Spleen (tissue), 11 donors: ENCODE data around the gene MOK. TPM values are rescaled to one million over a fixed set of nuclear protein-coding genes. Genes with fewer than 3 reads are reported as not detected.

Experiments
- DNase-seq: peaks from one replicate; pipeline ENCODE4 v3.0.0-alpha.2; 2020
- H3K27ac ChIP-seq, 8 donors: fragments of 200-600 bp; sonication (generic) in 7 of 8; 1 replicate in 4 of 8; 2 replicates in 4 of 8; pipeline versions ENCODE4 v1.5.0 to v1.8.0; 2016 to 2021; ENCODE audit warnings: inconsistent platforms in 4 of 8, mild to moderate bottlenecking in 4 of 8, moderate library complexity in 1 of 8
- H3K27me3 ChIP-seq, 7 donors: fragments of 200-600 bp; sonication (generic) in 6 of 7; replicated peaks in 1 of 7; 1 replicate in 4 of 7; 2 replicates in 3 of 7; pipeline versions ENCODE4 v1.5.0 to v1.8.0; 2016 to 2021; ENCODE audit warnings: inconsistent platforms in 3 of 7, mild to moderate bottlenecking in 1 of 7
- H3K36me3 ChIP-seq, 6 donors: fragments of 200-600 bp; sonication (generic) in 5 of 6; 1 replicate in 4 of 6; 2 replicates in 2 of 6; pipeline versions ENCODE4 v1.5.0 to v1.8.0; 2016 to 2021; ENCODE audit warnings: inconsistent platforms in 2 of 6
- H3K4me1 ChIP-seq, 6 donors: fragments of 200-600 bp; sonication (generic) in 5 of 6; 1 replicate in 3 of 6; 2 replicates in 3 of 6; pipeline versions ENCODE4 v1.5.0 to v1.8.0; 2016 to 2021; ENCODE audit warnings: inconsistent platforms in 3 of 6
- H3K4me3 ChIP-seq, 8 donors: fragments of 200-600 bp; sonication (generic) in 7 of 8; 1 replicate in 4 of 8; 2 replicates in 4 of 8; pipeline versions ENCODE4 v1.5.0 to v1.8.0; 2016 to 2021; ENCODE audit warnings: inconsistent platforms in 4 of 8, mild to moderate bottlenecking in 4 of 8, moderate library complexity in 2 of 8
- H3K9me3 ChIP-seq, 8 donors: fragments of 200-600 bp; sonication (generic) in 7 of 8; 1 replicate in 4 of 8; 2 replicates in 4 of 8; pipeline versions ENCODE4 v1.5.0 to v1.8.0; 2016 to 2021; ENCODE audit warnings: inconsistent platforms in 4 of 8
- CTCF ChIP-seq, 11 experiments: fragments of 200-600 bp in 7 of 11; fragments of 450-650 bp in 4 of 11; sonication (generic) in 4 of 11; IDR thresholded peaks in 8 of 11; conservative IDR thresholded peaks in 3 of 11; 1 replicate in 7 of 11; 2 replicates in 4 of 11; pipeline versions ENCODE4 v1.4.0 to v1.8.0; 2016 to 2021; ENCODE audit warnings: antibody characterized with exemption in 11 of 11, inconsistent platforms in 4 of 11, mild to moderate bottlenecking in 1 of 11
- POLR2A ChIP-seq, 3 donors: fragments of 450-650 bp; IDR thresholded peaks; one replicate each; pipeline ENCODE4 v1.5.1; 2017; ENCODE audit warnings: antibody characterized with exemption in 3 of 3, mild to moderate bottlenecking in 1 of 3
- POLR2AphosphoS5 ChIP-seq, 3 donors: sonication (generic); formaldehyde crosslinking; IDR thresholded peaks; one replicate each; pipeline ENCODE4 v1.5.1; 2017; ENCODE audit warnings: antibody characterized with exemption in 3 of 3
- WGBS, 5 donors: extraction: QIAGEN DNeasy Blood & Tissue Kit in 3 of 5; methylation state at CpG; one replicate each; pipeline versions ENCODE4 v1.1.5 to v1.1.7; 2013 to 2018; 5-methylcytosine and 5-hydroxymethylcytosine counted together
- intact Hi-C: fragments of 100-400 bp; cut with DNase I; formaldehyde crosslinking; loops from one replicate; pipeline ENCODE4 v1.15.0; 2023; ENCODE audit warnings: low total_unique reads
- polyA plus RNA-seq, 3 donors: library from polyadenylated mRNA; stranded (reverse); fragments of 200-250 nt; gene quantifications; one replicate each; pipeline ENCODE4 v1.2.1, GENCODE V29; 2013
- total RNA-seq, 7 donors: library from RNA; depleted of rRNA in 3 of 7; stranded (reverse); fragments of >200 nt in 3 of 7; fragmentation: NEBNext Ultra II Directional in 4 of 7; extraction: Animal tissue kit (Norgen Biotek cat#: 25700) in 4 of 7; gene quantifications; one replicate each; pipeline versions ENCODE4 v1.1.0 to v1.2.1, GENCODE V29; 2016 to 2021
- donor health status: healthy with polysubstance abuse.
- donor health status: DM: no; HTN: no; CAD: no; lungs with moderate emphysema.
- donor health status: DM: no; HTN: no; CAD: no.
- donor health status: Bipolar disorder and iron deficiency.
- donor health status: healthy.
- donor health status: DM: no; HTN: no; CAD: no.
- donor health status: DM: yes; HTN: yes; CAD: no.

The MOK gene
- total and polyA plus RNA-seq, 10 donors, result 4.1 to 12.2 (median 9.9) TPM

GRCh38 chr14:102277874-102278630, 26.9 kb downstream of the MOK start:
- no peaks in the 10 kb centered on the region for H3K36me3 ChIP-seq
- no peak overlapping the region for H3K4me3 ChIP-seq
- WGBS, 5 donors, result 75 to 90% (median 84%) methylated on average over 7 of the region's 7 CpGs
- no peak for TF ChIP-seq POLR2A (IDR thresholded peaks at IDR 0.05)
- no peak for TF ChIP-seq POLR2AphosphoS5 (IDR thresholded peaks at IDR 0.05)
- TF ChIP-seq CTCF (IDR thresholded peaks at IDR 0.05 in 8 of 11, conservative IDR thresholded peaks at IDR 0.05 in 3 of 11), result no peak
- no peaks in the 10 kb centered on the region for H3K4me1 ChIP-seq
- H3K27ac ChIP-seq, result no peak overlapping the region
- intact Hi-C loops, result no loop called here
- H3K27me3 ChIP-seq, result no peaks in the 10 kb centered on the region
- no peak for DNase-seq
- H3K9me3 ChIP-seq, result no peaks in the 10 kb centered on the region

GRCh38 chr14:102275866-102276265, 29.1 kb downstream of the MOK start:
- WGBS, 5 donors, result 92 to 97% (median 95%) methylated on average over 7 of the region's 7 CpGs
- intact Hi-C loops, result no loop called here

GRCh38 chr14:102272392-102272791, 32.6 kb downstream of the MOK start:
- no peak overlapping the region for H3K4me3 ChIP-seq
- intact Hi-C loops, result no loop called here
- H3K4me1 ChIP-seq, result no peaks in the 10 kb centered on the region
- no peaks in the 10 kb centered on the region for H3K27me3 ChIP-seq
- H3K36me3 ChIP-seq, result no peaks in the 10 kb centered on the region
- H3K27ac ChIP-seq, result no peak overlapping the region
- H3K9me3 ChIP-seq, result no peaks in the 10 kb centered on the region
- TF ChIP-seq POLR2AphosphoS5 (IDR thresholded peaks at IDR 0.05) (no peak), CTCF (IDR thresholded peaks at IDR 0.05 in 8 of 11, conservative IDR thresholded peaks at IDR 0.05 in 3 of 11) (no peak)
- WGBS, 5 donors, result 75 to 86% (median 80%) methylated on average over 5 of the region's 5 CpGs
- no peak for DNase-seq

More at GRCh38 chr14:102275866-102276265, 29.1 kb downstream of the MOK start:
- H3K36me3 ChIP-seq, result no peaks in the 10 kb centered on the region
- H3K4me3 ChIP-seq, result no peak overlapping the region
- no peaks in the 10 kb centered on the region for H3K9me3 ChIP-seq
- H3K4me1 ChIP-seq, result no peaks in the 10 kb centered on the region
- no peaks in the 10 kb centered on the region for H3K27me3 ChIP-seq
- TF ChIP-seq POLR2AphosphoS5 (IDR thresholded peaks at IDR 0.05) (no peak), CTCF (IDR thresholded peaks at IDR 0.05 in 8 of 11, conservative IDR thresholded peaks at IDR 0.05 in 3 of 11) (no peak), POLR2A (IDR thresholded peaks at IDR 0.05) (no peak)
- no peak for DNase-seq
- H3K27ac ChIP-seq, result no peak overlapping the region

- Histone ChIP-seq H3K27me3 (no peaks in the 10 kb centered on the region), H3K36me3 (no peaks in the 10 kb centered on the region), H3K4me3 (no peak overlapping the region), H3K4me1 (no peaks in the 10 kb centered on the region), H3K9me3 (no peaks in the 10 kb centered on the region), H3K27ac (peak overlapping the region in 4 of 8 donors; percentile 2 to 33 (median 13))
- no peak for TF ChIP-seq POLR2A (IDR thresholded peaks at IDR 0.05)
- TF ChIP-seq POLR2AphosphoS5 (IDR thresholded peaks at IDR 0.05), result peak in 1 of 3 donors; percentile 7
- intact Hi-C loops, result no loop called here
- DNase-seq, result no peak
- 82 to 90% (median 86%) methylated on average over 4 of the region's 4 CpGs for WGBS, 5 donors
Measured at GRCh38 chr14:102264775-102265174, 40.2 kb downstream of the MOK start.
